Activated B cell treated with CpG ODN at 0.5 μM for 24 hours (primary cell): Measurements from ENCODE around the gene CACNG7. TPM values are rescaled to one million over a fixed set of nuclear protein-coding genes. Genes with fewer than 3 reads are reported as not detected.

Experiments
- ATAC-seq: fragments of 200-7000 bp; cut with Tn5 transposase; one replicate; pipeline ENCODE4 v1.10.0; 2021; ENCODE audit warnings: low read depth, mild to moderate bottlenecking, moderate library complexity
- CTCF ChIA-PET: fragments of 350-600 bp; sonication (Branson Sonifier 250); formaldehyde crosslinking; loops from one replicate; lab custom pipeline; 2021; ENCODE audit warnings: antibody characterized with exemption; lab: Charles Lee
- POLR2A ChIA-PET: fragments of 350-600 bp; sonication (Branson Sonifier 250); formaldehyde crosslinking; loops from one replicate; lab custom pipeline; 2021; ENCODE audit warnings: antibody characterized with exemption; lab: Charles Lee
- DNase-seq: peaks from one replicate; pipeline ENCODE4 v3.0.0; 2022
- H3K27ac Mint-ChIP-seq: one replicate; pipeline ENCODE4 v1.8.0; 2020; ENCODE audit warnings: mixed read lengths
- H3K27me3 Mint-ChIP-seq: one replicate; pipeline ENCODE4 v1.8.0; 2021; ENCODE audit warnings: mixed read lengths
- H3K36me3 Mint-ChIP-seq: one replicate; pipeline ENCODE4 v1.8.0; 2021; ENCODE audit warnings: low read depth, mixed read lengths
- H3K4me1 Mint-ChIP-seq: one replicate; pipeline ENCODE4 v1.8.0; 2021; ENCODE audit warnings: mixed read lengths
- H3K4me3 Mint-ChIP-seq: one replicate; pipeline ENCODE4 v1.8.0; 2020; ENCODE audit warnings: mild to moderate bottlenecking, mixed read lengths
- H3K9me3 Mint-ChIP-seq: one replicate; pipeline ENCODE4 v1.8.0; 2020; ENCODE audit warnings: mixed read lengths
- CTCF ChIP-seq: fragments of 200-600 bp; IDR thresholded peaks from one replicate; pipeline ENCODE4 v1.8.0; 2022; ENCODE audit warnings: antibody characterized with exemption, mild to moderate bottlenecking
- intact Hi-C: fragments of 100-400 bp; cut with micrococcal nuclease; formaldehyde crosslinking; loops from one replicate; pipeline ENCODE4 v1.15.1; 2024
- total RNA-seq: library from RNA; stranded (reverse); gene quantifications from 2 replicates; pipeline ENCODE4 v1.2.3, GENCODE V29; 2022

The CACNG7 gene
- total RNA-seq, 1 donor from 2014 or later, result not detected

- intact Hi-C loops, result no loop called here
- Mint-ChIP-seq H3K4me3 (peak overlapping the region; percentile 24), H3K4me1 (peaks cover 23% of the 10 kb centered on the region), H3K9me3 (no peaks in the 10 kb centered on the region), H3K27ac (no peak overlapping the region), H3K36me3 (no peaks in the 10 kb centered on the region), H3K27me3 (peaks cover 68% of the 10 kb centered on the region)
- ATAC-seq (peak; percentile 81), DNase-seq (no peak)
- ChIA-PET CTCF (no interaction called here), POLR2A (no interaction called here)
- no peak for TF ChIP-seq CTCF
Measured at GRCh38 chr19:53908106-53908934, 758 bp upstream of the CACNG7 start.

- Mint-ChIP-seq H3K9me3 (no peaks in the 10 kb centered on the region), H3K4me3 (no peak overlapping the region), H3K4me1 (peaks cover 23% of the 10 kb centered on the region), H3K36me3 (no peaks in the 10 kb centered on the region), H3K27ac (no peak overlapping the region), H3K27me3 (peaks cover 61% of the 10 kb centered on the region)
- CTCF ChIA-PET, result no interaction called here
- no peak for ATAC-seq
- TF ChIP-seq CTCF, result no peak
- intact Hi-C loops, result no loop called here
- DNase-seq, result no peak
- POLR2A ChIA-PET, result no interaction called here
Measured at GRCh38 chr19:53909471-53910169, 542 bp downstream of the CACNG7 start.

GRCh38 chr19:53910170-53910518 is 1.1 kb downstream of the CACNG7 start:
- CTCF ChIA-PET, result no interaction called here
- intact Hi-C loops, result no loop called here
- ATAC-seq (no peak), DNase-seq (no peak)
- Mint-ChIP-seq H3K4me3 (no peak overlapping the region), H3K36me3 (no peaks in the 10 kb centered on the region), H3K9me3 (no peaks in the 10 kb centered on the region), H3K27me3 (peaks cover 58% of the 10 kb centered on the region), H3K4me1 (peaks cover 23% of the 10 kb centered on the region), H3K27ac (no peak overlapping the region)
- no peak for TF ChIP-seq CTCF
- POLR2A ChIA-PET, result no interaction called here

DNA sequence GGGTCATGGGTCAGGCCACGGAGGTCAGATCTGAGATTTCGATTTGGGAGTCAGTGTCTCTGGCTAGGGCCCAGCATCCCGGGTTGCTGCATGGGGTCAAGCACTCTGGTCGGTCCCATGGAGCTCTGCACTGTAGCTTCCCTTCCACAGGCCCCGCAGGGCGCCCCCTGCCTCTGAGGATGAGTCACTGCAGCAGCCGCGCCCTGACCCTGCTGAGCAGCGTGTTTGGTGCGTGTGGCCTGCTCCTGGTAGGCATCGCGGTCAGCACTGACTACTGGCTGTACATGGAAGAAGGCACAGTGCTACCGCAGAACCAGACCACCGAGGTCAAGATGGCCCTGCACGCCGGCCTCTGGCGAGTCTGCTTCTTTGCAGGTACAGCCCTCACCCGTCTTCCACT is 3.6 kb downstream of the CACNG7 start:
- ChIA-PET CTCF (no interaction called here), POLR2A (no interaction called here)
- H3K36me3 Mint-ChIP-seq, result no peaks in the 10 kb centered on the region
- no peak for ATAC-seq
- H3K27ac Mint-ChIP-seq, result no peak overlapping the region
- H3K27me3 Mint-ChIP-seq, result peaks cover 44% of the 10 kb centered on the region
- H3K9me3 Mint-ChIP-seq, result peaks cover 4% of the 10 kb centered on the region
- intact Hi-C loops, result no loop called here
- TF ChIP-seq CTCF, result no peak
- no peak overlapping the region for H3K4me3 Mint-ChIP-seq
- DNase-seq, result no peak
- peaks cover 15% of the 10 kb centered on the region for H3K4me1 Mint-ChIP-seq

DNA sequence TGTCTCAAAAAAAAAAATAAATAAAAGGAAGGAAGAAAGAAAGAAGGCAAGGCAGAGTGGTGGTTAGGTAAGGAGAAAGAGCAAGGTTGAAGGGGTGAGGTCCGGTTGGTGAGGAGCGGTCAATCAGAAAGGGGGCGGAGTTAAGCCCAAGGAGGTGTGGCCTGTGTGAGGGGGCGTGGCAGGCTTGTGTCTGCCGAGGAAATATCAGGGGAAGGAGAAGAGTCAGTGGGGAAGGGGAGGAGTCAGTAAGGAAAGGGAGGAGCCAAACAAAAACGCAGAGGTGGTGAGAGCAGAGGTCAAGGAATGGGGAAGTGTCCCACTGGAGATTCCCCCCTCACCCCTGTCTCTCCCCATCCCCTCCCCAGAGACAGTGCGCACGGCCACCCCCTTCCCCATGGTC is 5.9 kb downstream of the CACNG7 start:
- H3K4me1 Mint-ChIP-seq, result peaks cover under 1% of the 10 kb centered on the region
- intact Hi-C loops, result no loop called here
- no peak overlapping the region for H3K27ac Mint-ChIP-seq
- no peak overlapping the region for H3K4me3 Mint-ChIP-seq
- ChIA-PET POLR2A (no interaction called here), CTCF (no interaction called here)
- ATAC-seq (no peak), DNase-seq (no peak)
- peaks cover 4% of the 10 kb centered on the region for H3K9me3 Mint-ChIP-seq
- peaks cover 31% of the 10 kb centered on the region for H3K27me3 Mint-ChIP-seq
- H3K36me3 Mint-ChIP-seq, result no peaks in the 10 kb centered on the region
- no peak for TF ChIP-seq CTCF
